Endodermal cell (in vitro differentiated cells): Measurements from ENCODE around the gene PARN. TPM values are rescaled to one million over a fixed set of nuclear protein-coding genes. Genes with fewer than 3 reads are reported as not detected.

Experiments used
- DNase-seq: peaks from one replicate; pipeline ENCODE4 v3.0.0-alpha.2; 2017
- H3K27ac ChIP-seq: 2 replicates; pipeline ENCODE4 v1.5.1; 2013; ENCODE audit warnings: mild to moderate bottlenecking, low read depth, low read length, moderate library complexity
- H3K27me3 ChIP-seq: 2 replicates; pipeline ENCODE4 v1.6.1; 2013; ENCODE audit warnings: mild to moderate bottlenecking, low read length, moderate library complexity; ENCODE audit not compliant: insufficient read depth, control insufficient read depth, poor library complexity, severe bottlenecking
- H3K36me3 ChIP-seq: 2 replicates; pipeline ENCODE4 v1.7.0; 2013; ENCODE audit warnings: mild to moderate bottlenecking, low read length, moderate library complexity; ENCODE audit not compliant: control insufficient read depth, insufficient read depth
- H3K4me1 ChIP-seq: one replicate; pipeline ENCODE4 v1.7.0; 2013; ENCODE audit warnings: low read length; ENCODE audit not compliant: control insufficient read depth, insufficient read depth
- H3K4me3 ChIP-seq: 2 replicates; pipeline ENCODE4 v1.5.1; 2013; ENCODE audit warnings: mild to moderate bottlenecking, low read length, moderate library complexity
- H3K9ac ChIP-seq: 2 replicates; pipeline ENCODE4 v1.6.1; 2013; ENCODE audit warnings: mild to moderate bottlenecking, low read length, moderate library complexity; ENCODE audit not compliant: poor library complexity, severe bottlenecking; ENCODE audit errors: extremely low read depth
- H3K9me3 ChIP-seq: 2 replicates; pipeline ENCODE4 v1.6.1; 2013; ENCODE audit warnings: mild to moderate bottlenecking, low read length, moderate library complexity; ENCODE audit not compliant: control insufficient read depth
- H3K27ac Mint-ChIP-seq: 2 replicates; pipeline ENCODE4 v1.8.0; 2020; ENCODE audit warnings: mixed read lengths
- H3K27me3 Mint-ChIP-seq: 2 replicates; pipeline ENCODE4 v1.8.0; 2021; ENCODE audit warnings: mild to moderate bottlenecking, mixed read lengths; ENCODE audit not compliant: insufficient read depth
- H3K36me3 Mint-ChIP-seq: 2 replicates; pipeline ENCODE4 v1.8.0; 2020; ENCODE audit warnings: low read depth, mixed read lengths
- H3K4me1 Mint-ChIP-seq: 2 replicates; pipeline ENCODE4 v1.8.0; 2020; ENCODE audit warnings: mixed read lengths
- H3K4me3 Mint-ChIP-seq: 2 replicates; pipeline ENCODE4 v1.8.0; 2020; ENCODE audit warnings: mild to moderate bottlenecking, moderate library complexity, mixed read lengths
- H3K9me3 Mint-ChIP-seq: 2 replicates; pipeline ENCODE4 v1.8.0; 2020; ENCODE audit warnings: mild to moderate bottlenecking, mixed read lengths
- WGBS, 2 experiments: methylation state at CpG; one replicate each; pipeline versions ENCODE4 v1.1.5 to v1.1.7; 2013; ENCODE audit warnings: missing lambda C conversion rate in 2 of 2, mixed read lengths in 1 of 2; ENCODE audit not compliant: insufficient coverage in 1 of 2, insufficient read length in 1 of 2; 5-methylcytosine and 5-hydroxymethylcytosine counted together
- total RNA-seq, 2 donors: library from RNA; stranded (reverse); fragmentation: NEBNext Ultra II Directional in 1 of 2; extraction: Animal tissue kit (Norgen Biotek cat#: 25700) in 1 of 2; gene quantifications; 2 replicates in 1 of 2; 3 replicates in 1 of 2; pipeline ENCODE4 v1.2.1, GENCODE V29; 2021
- TF ChIP-seq, protein P1 (sequence below): fragments of 200-600 bp; sonication (generic); conservative IDR thresholded peaks from 2 replicates; pipeline ENCODE4 v1.5.0; 2021; ENCODE audit warnings: antibody characterized with exemption, mild to moderate bottlenecking

PARN gene
- total RNA-seq, 2 donors from 2014 or later: 43.7 to 45.7 TPM

DNA sequence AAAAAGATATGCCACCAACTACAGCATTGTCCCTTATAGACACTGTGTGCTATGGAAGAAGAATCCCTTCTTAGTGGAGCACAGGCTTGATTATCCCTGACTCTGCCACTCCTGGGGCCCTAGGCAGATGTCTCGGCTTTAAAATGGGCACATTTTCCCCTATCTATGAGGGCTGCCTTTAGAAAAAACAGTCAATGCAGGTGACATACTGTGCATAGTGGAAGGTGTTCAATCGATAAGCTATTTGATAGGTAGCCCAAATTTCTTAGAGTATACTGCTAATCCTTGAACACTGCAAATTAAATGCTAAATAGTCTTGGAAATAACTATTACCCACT, 64.4 kb downstream of the PARN start:
- Histone ChIP-seq H3K27ac (no peak overlapping the region), H3K36me3 (peaks cover 7% of the 10 kb centered on the region), H3K9ac (no peak overlapping the region), H3K4me3 (no peak overlapping the region), H3K9me3 (no peaks in the 10 kb centered on the region), H3K4me1 (peaks cover 3% of the 10 kb centered on the region), H3K27me3 (no peaks in the 10 kb centered on the region)
- Mint-ChIP-seq H3K4me3 (no peak overlapping the region), H3K4me1 (peaks cover 16% of the 10 kb centered on the region), H3K9me3 (no peaks in the 10 kb centered on the region), H3K27me3 (no peaks in the 10 kb centered on the region), H3K36me3 (peaks cover 11% of the 10 kb centered on the region), H3K27ac (no peak overlapping the region)
- TF ChIP-seq, protein P1, sequence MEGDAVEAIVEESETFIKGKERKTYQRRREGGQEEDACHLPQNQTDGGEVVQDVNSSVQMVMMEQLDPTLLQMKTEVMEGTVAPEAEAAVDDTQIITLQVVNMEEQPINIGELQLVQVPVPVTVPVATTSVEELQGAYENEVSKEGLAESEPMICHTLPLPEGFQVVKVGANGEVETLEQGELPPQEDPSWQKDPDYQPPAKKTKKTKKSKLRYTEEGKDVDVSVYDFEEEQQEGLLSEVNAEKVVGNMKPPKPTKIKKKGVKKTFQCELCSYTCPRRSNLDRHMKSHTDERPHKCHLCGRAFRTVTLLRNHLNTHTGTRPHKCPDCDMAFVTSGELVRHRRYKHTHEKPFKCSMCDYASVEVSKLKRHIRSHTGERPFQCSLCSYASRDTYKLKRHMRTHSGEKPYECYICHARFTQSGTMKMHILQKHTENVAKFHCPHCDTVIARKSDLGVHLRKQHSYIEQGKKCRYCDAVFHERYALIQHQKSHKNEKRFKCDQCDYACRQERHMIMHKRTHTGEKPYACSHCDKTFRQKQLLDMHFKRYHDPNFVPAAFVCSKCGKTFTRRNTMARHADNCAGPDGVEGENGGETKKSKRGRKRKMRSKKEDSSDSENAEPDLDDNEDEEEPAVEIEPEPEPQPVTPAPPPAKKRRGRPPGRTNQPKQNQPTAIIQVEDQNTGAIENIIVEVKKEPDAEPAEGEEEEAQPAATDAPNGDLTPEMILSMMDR: no peak
- DNase-seq: no peak
- WGBS, 2 experiments: 93 to 94% methylated on average over 2 of the region's 2 CpGs

DNA sequence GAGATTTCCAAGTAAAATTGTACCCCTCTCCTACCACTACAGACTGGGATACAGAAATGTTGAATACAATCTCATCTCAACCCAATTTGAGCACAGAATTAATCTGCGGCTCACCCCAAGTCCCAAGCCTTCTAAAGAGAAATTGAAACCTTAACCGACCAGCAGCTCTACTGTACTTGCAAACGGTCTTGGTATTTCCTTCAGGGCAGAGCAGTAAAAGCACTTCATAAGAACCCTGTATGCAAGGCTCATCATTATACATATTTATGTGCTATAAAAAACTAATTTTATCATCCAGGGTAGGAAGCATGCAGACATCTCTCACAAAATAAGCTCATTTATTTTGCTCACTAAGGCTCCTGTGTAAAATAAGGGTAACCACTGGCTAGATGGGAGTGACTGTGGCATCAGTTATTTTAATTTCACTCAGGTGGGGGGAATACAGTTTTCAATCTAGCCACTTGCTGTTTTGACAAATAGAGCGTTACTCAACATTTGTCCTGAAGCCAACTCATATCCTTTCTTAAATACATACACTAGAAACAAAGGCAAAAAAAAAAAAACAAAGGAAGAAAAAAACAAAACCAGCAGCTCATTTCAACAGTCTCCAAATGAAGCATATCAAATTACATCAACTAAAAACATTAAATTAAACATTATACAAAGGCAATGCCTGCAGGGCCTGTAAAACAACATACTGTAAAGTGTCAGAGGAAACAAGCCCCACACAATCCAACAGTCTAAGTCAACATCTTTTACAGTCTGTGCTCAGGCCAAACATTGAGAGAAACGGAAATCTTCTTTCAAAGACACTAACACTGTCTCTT, 65.0 kb downstream of the PARN start:
- peaks cover 16% of the 10 kb centered on the region for H3K4me1 Mint-ChIP-seq
- Histone ChIP-seq H3K9me3 (no peaks in the 10 kb centered on the region), H3K9ac (no peak overlapping the region), H3K4me3 (no peak overlapping the region), H3K36me3 (peaks cover 12% of the 10 kb centered on the region), H3K27me3 (no peaks in the 10 kb centered on the region), H3K4me1 (peaks cover 3% of the 10 kb centered on the region), H3K27ac (no peak overlapping the region)
- H3K27me3 Mint-ChIP-seq: no peaks in the 10 kb centered on the region
- no peak overlapping the region for H3K4me3 Mint-ChIP-seq
- no peak for DNase-seq
- no peaks in the 10 kb centered on the region for H3K9me3 Mint-ChIP-seq
- TF ChIP-seq, protein P1: no peak
- 88 to 100% methylated on average over 3 to 5 of the region's 5 CpGs for WGBS, 2 experiments
- H3K36me3 Mint-ChIP-seq: peaks cover 11% of the 10 kb centered on the region
- H3K27ac Mint-ChIP-seq: no peak overlapping the region

DNA sequence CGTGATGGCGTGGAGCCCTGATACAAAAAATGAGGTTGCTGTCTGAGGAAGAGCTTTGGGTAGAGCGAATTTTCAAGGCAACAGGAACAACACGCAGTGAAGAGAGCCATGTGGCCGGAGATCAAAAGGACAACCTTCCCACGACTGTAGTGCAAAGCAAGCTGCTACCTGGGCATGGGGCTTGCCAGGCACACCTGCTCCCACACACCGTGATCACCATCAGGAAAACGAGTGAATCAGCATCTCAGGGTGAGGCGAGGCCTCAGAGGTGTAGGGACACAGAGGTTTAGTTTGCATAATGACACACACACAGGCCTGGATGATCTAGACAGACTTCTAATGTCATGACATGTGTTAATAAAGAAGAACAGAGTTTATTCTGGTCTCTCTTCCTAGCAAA, 65.7 kb downstream of the PARN start:
- H3K27me3 Mint-ChIP-seq: no peaks in the 10 kb centered on the region
- TF ChIP-seq, protein P1: no peak
- Histone ChIP-seq H3K36me3 (peaks cover 16% of the 10 kb centered on the region), H3K9ac (no peak overlapping the region), H3K27ac (no peak overlapping the region), H3K9me3 (no peaks in the 10 kb centered on the region), H3K4me1 (peaks cover 3% of the 10 kb centered on the region), H3K27me3 (no peaks in the 10 kb centered on the region), H3K4me3 (no peak overlapping the region)
- peak overlapping the region; percentile 11 for H3K27ac Mint-ChIP-seq
- 82 to 83% methylated on average over 8 to 9 of the region's 9 CpGs for WGBS, 2 experiments
- H3K36me3 Mint-ChIP-seq: peaks cover 9% of the 10 kb centered on the region
- peaks cover 16% of the 10 kb centered on the region for H3K4me1 Mint-ChIP-seq
- H3K9me3 Mint-ChIP-seq: no peaks in the 10 kb centered on the region
- no peak overlapping the region for H3K4me3 Mint-ChIP-seq
- no peak for DNase-seq
